H1 (cell line): ENCODE measurements around the gene ECD. TPM values are rescaled to one million over a fixed set of nuclear protein-coding genes. Genes with fewer than 3 reads are reported as not detected.

Experiments used
- CTCF ChIA-PET: fragments of 300-600 bp; sonication (Branson Sonifier 250); formaldehyde crosslinking; loops from one replicate; lab custom pipeline; 2021; ENCODE audit not compliant: partially characterized antibody; lab: Charles Lee
- POLR2A ChIA-PET: fragments of 300-600 bp; sonication (Branson Sonifier 250); formaldehyde crosslinking; loops from one replicate; lab custom pipeline; 2021; ENCODE audit warnings: inconsistent platforms; ENCODE audit not compliant: partially characterized antibody; lab: Charles Lee
- DNase-seq, 2 experiments: peaks; one replicate each; pipeline versions ENCODE4 v3.0.0 to v3.0.0-alpha.2; 2010 to 2022; ENCODE audit warnings: low spot score in 2 of 2, low read depth in 1 of 2, mixed read lengths in 1 of 2
- FAIRE-seq: peaks from 2 replicates; lab custom pipeline; 2011; peaks lifted over from hg19 to GRCh38; lab: Jason Lieb, UNC
- H2AFZ ChIP-seq: 2 replicates; pipeline ENCODE4 v1.8.1; 2012; ENCODE audit warnings: low read length, inconsistent platforms
- H2AK5ac ChIP-seq: 2 replicates; pipeline ENCODE4 v1.6.1; 2013; ENCODE audit warnings: low read depth, low read length
- H2BK120ac ChIP-seq: replicated peaks from 2 replicates; pipeline ENCODE3; 2013; ENCODE audit warnings: low read depth, low read length, inconsistent platforms
- H2BK12ac ChIP-seq: 2 replicates; pipeline ENCODE4 v1.6.1; 2013; ENCODE audit warnings: low read depth, low read length
- H2BK15ac ChIP-seq: 2 replicates; pipeline ENCODE4 v1.6.1; 2013; ENCODE audit warnings: low read length
- H2BK20ac ChIP-seq: 2 replicates; pipeline ENCODE4 v1.6.1; 2013; ENCODE audit warnings: low read length
- H2BK5ac ChIP-seq: 2 replicates; pipeline ENCODE4 v1.6.1; 2013; ENCODE audit warnings: low read depth, low read length
- H3K14ac ChIP-seq: 2 replicates; pipeline ENCODE4 v1.6.1; 2013; ENCODE audit warnings: inconsistent platforms; ENCODE audit not compliant: insufficient read length
- H3K18ac ChIP-seq: 2 replicates; pipeline ENCODE4 v1.6.1; 2013; ENCODE audit warnings: low read length; ENCODE audit errors: extremely low read depth
- H3K23ac ChIP-seq: 2 replicates; pipeline ENCODE4 v1.6.1; 2013; ENCODE audit warnings: inconsistent platforms; ENCODE audit not compliant: insufficient read length
- H3K23me2 ChIP-seq: 2 replicates; pipeline ENCODE4 v1.6.1; 2013; ENCODE audit warnings: low read depth, low read length
- H3K27ac ChIP-seq: 2 replicates; pipeline ENCODE4 v1.6.1; 2011; ENCODE audit warnings: low read depth, low read length, inconsistent platforms
- H3K27me3 ChIP-seq, 4 experiments: replicated peaks in 1 of 4; 1 replicate in 1 of 4; 2 replicates in 3 of 4; pipeline versions ENCODE4 v1.6.1 to v1.8.1; 2011 to 2013; ENCODE audit warnings: low read length in 3 of 4, mild to moderate bottlenecking in 3 of 4, inconsistent platforms in 2 of 4, mixed read lengths in 2 of 4, moderate library complexity in 1 of 4; ENCODE audit not compliant: control insufficient read depth in 3 of 4, insufficient read depth in 3 of 4; ENCODE audit errors: extremely low read depth in 1 of 4
- H3K36me3 ChIP-seq, 4 experiments: 2 replicates each; pipeline versions ENCODE4 v1.6.1 to v1.8.1; 2011 to 2013; ENCODE audit warnings: mild to moderate bottlenecking in 4 of 4, low read length in 3 of 4, moderate library complexity in 2 of 4, control low read depth in 1 of 4, inconsistent platforms in 1 of 4; ENCODE audit not compliant: insufficient read depth in 4 of 4, control insufficient read depth in 2 of 4
- H3K4ac ChIP-seq: replicated peaks from 2 replicates; pipeline ENCODE3; 2013; ENCODE audit warnings: low read length, low read depth, mixed read lengths, inconsistent platforms; ENCODE audit not compliant: insufficient read length
- H3K4me1 ChIP-seq, 4 experiments: replicated peaks in 1 of 4; 1 replicate in 1 of 4; 2 replicates in 3 of 4; pipeline versions ENCODE4 v1.6.1 to v1.8.1; 2011 to 2013; ENCODE audit warnings: low read length in 3 of 4, inconsistent platforms in 2 of 4, mixed read lengths in 1 of 4; ENCODE audit not compliant: insufficient read depth in 4 of 4, control insufficient read depth in 3 of 4
- H3K4me2 ChIP-seq, 2 experiments: 2 replicates each; pipeline versions ENCODE4 v1.6.1 to v1.8.1; 2011 to 2013; ENCODE audit warnings: low read depth in 2 of 2, low read length in 2 of 2, control low read depth in 1 of 2, inconsistent platforms in 1 of 2, mild to moderate bottlenecking in 1 of 2; ENCODE audit not compliant: insufficient read depth in 1 of 2
- H3K4me3 ChIP-seq, 4 experiments: fragments of 200-600, 300-600 bp in 1 of 4; sonication (generic), shearing (Covaris generic), sonication (Bioruptor Twin) in 1 of 4; 2 replicates each; pipeline versions ENCODE4 v1.5.1 to v1.8.1; 2011 to 2016; ENCODE audit warnings: low read length in 4 of 4, low read depth in 3 of 4, control low read depth in 2 of 4, inconsistent platforms in 2 of 4, mild to moderate bottlenecking in 2 of 4, mixed read lengths in 1 of 4, moderate library complexity in 1 of 4; ENCODE audit not compliant: insufficient read depth in 2 of 4; ENCODE audit errors: extremely low read depth in 1 of 4
- H3K56ac ChIP-seq: replicated peaks from 2 replicates; pipeline ENCODE3; 2013; ENCODE audit warnings: low read depth, mild to moderate bottlenecking, mixed read lengths, low read length, inconsistent platforms; ENCODE audit not compliant: insufficient read length
- H3K79me1 ChIP-seq: 2 replicates; pipeline ENCODE4 v1.6.1; 2013; ENCODE audit warnings: low read depth, low read length, control low read depth
- H3K79me2 ChIP-seq, 2 experiments: 2 replicates each; pipeline versions ENCODE4 v1.6.1 to v1.8.1; 2012 to 2013; ENCODE audit warnings: low read length in 2 of 2, mild to moderate bottlenecking in 2 of 2, inconsistent platforms in 1 of 2; ENCODE audit not compliant: insufficient read depth in 2 of 2, control insufficient read depth in 1 of 2
- H3K9ac ChIP-seq, 4 experiments: replicated peaks in 1 of 4; 1 replicate in 1 of 4; 2 replicates in 3 of 4; pipeline versions ENCODE4 v1.6.1 to v1.8.1; 2011 to 2013; ENCODE audit warnings: low read depth in 3 of 4, low read length in 3 of 4, control low read depth in 2 of 4, mild to moderate bottlenecking in 2 of 4, moderate library complexity in 2 of 4, inconsistent platforms in 1 of 4; ENCODE audit errors: extremely low read depth in 1 of 4
- H3K9me3 ChIP-seq, 2 experiments: 2 replicates each; pipeline versions ENCODE4 v1.6.1 to v1.8.1; 2012 to 2013; ENCODE audit warnings: mild to moderate bottlenecking in 2 of 2, moderate library complexity in 2 of 2, control low read depth in 1 of 2, inconsistent platforms in 1 of 2, low read depth in 1 of 2, low read length in 1 of 2, mixed read lengths in 1 of 2; ENCODE audit not compliant: insufficient read depth in 2 of 2
- H4K20me1 ChIP-seq, 2 experiments: replicated peaks in 1 of 2; 2 replicates each; pipeline versions ENCODE3 to v1.8.1; 2011 to 2013; ENCODE audit warnings: inconsistent platforms in 2 of 2, low read length in 2 of 2, mild to moderate bottlenecking in 1 of 2; ENCODE audit not compliant: insufficient read depth in 2 of 2, control insufficient read depth in 1 of 2
- H4K5ac ChIP-seq: 2 replicates; pipeline ENCODE4 v1.6.1; 2013; ENCODE audit warnings: low read length, low read depth, mixed read lengths, inconsistent platforms; ENCODE audit not compliant: insufficient read length
- H4K8ac ChIP-seq: 2 replicates; pipeline ENCODE4 v1.8.0; 2013; ENCODE audit warnings: mild to moderate bottlenecking, moderate library complexity, low read length, inconsistent platforms; ENCODE audit not compliant: insufficient read depth; ENCODE audit errors: extremely low read depth
- H4K91ac ChIP-seq: replicated peaks from 2 replicates; pipeline ENCODE3; 2013; ENCODE audit warnings: low read length, mixed read lengths, inconsistent platforms; ENCODE audit not compliant: insufficient read length
- ASH2L ChIP-seq: fragments of 200-600, 300-600 bp; sonication (generic); IDR thresholded peaks from one replicate; pipeline ENCODE4 v1.7.1; 2017; ENCODE audit warnings: low read length
- CHD2 ChIP-seq: IDR thresholded peaks from 2 replicates; pipeline ENCODE4 v1.6.1; 2012; ENCODE audit warnings: low read length, improper control_type of control experiment
- E2F6 ChIP-seq: IDR thresholded peaks from 2 replicates; pipeline ENCODE4 v1.6.1; 2012; ENCODE audit warnings: inconsistent platforms
- EP300 ChIP-seq, 2 experiments: IDR thresholded peaks; 1 replicate in 1 of 2; 2 replicates in 1 of 2; pipeline ENCODE4 v1.6.1; 2011 to 2012; ENCODE audit warnings: low read depth in 2 of 2, low read length in 2 of 2, mild to moderate bottlenecking in 2 of 2, borderline replicate concordance in 1 of 2, inconsistent platforms in 1 of 2, moderate library complexity in 1 of 2
- KDM1A ChIP-seq: fragments of 200-600, 300-600 bp; sonication (generic); IDR thresholded peaks from 2 replicates; pipeline ENCODE4 v1.7.1; 2016; ENCODE audit warnings: mild to moderate bottlenecking, low read length, borderline replicate concordance
- KDM5A ChIP-seq: fragments of 200-600 bp; IDR thresholded peaks from 2 replicates; pipeline ENCODE4 v1.7.1; 2012; ENCODE audit warnings: mild to moderate bottlenecking, low read length, inconsistent platforms, mixed read lengths
- NANOG ChIP-seq: IDR thresholded peaks from 2 replicates; pipeline ENCODE4 v1.6.1; 2011; ENCODE audit warnings: low read length, low read depth, mild to moderate bottlenecking, inconsistent platforms; ENCODE audit not compliant: insufficient read depth, poor library complexity, severe bottlenecking
- POLR2A ChIP-seq, 2 experiments: IDR thresholded peaks; 1 replicate in 1 of 2; 2 replicates in 1 of 2; pipeline ENCODE4 v1.6.1; 2011; ENCODE audit warnings: low read depth in 2 of 2, low read length in 2 of 2, mild to moderate bottlenecking in 2 of 2; ENCODE audit errors: control extremely low read depth in 1 of 2
- SAP30 ChIP-seq: fragments of 300-600 bp; sonication (generic); IDR thresholded peaks from 2 replicates; pipeline ENCODE4 v1.7.1; 2012; ENCODE audit warnings: low read length, moderate library complexity, mild to moderate bottlenecking, inconsistent platforms; ENCODE audit not compliant: insufficient read depth, insufficient replicate concordance
- TAF1 ChIP-seq: IDR thresholded peaks from 2 replicates; pipeline ENCODE4 v1.6.1; 2011; ENCODE audit warnings: mild to moderate bottlenecking, low read depth, low read length
- TBP ChIP-seq: IDR thresholded peaks from 2 replicates; pipeline ENCODE4 v1.6.1; 2011; ENCODE audit warnings: low read depth, low read length, improper control_type of control experiment
- WGBS, 2 experiments: shearing (Covaris generic) in 1 of 2; methylation state at CpG; one replicate each; pipeline versions ENCODE4 v1.1.6 to v1.1.7; 2013 to 2015; ENCODE audit warnings: low lambda C conversion rate in 2 of 2, mixed read lengths in 2 of 2, inconsistent platforms in 1 of 2, low coverage in 1 of 2, missing lambda C conversion rate in 1 of 2; ENCODE audit not compliant: insufficient replicate concordance in 2 of 2, insufficient coverage in 1 of 2, insufficient read length in 1 of 2; ENCODE audit errors: extremely low coverage in 1 of 2, missing lambda C conversion rate in 1 of 2; 5-methylcytosine and 5-hydroxymethylcytosine counted together
- polyA plus RNA-seq, 7 experiments: library from polyadenylated mRNA; depleted of rRNA in 3 of 7; stranded (reverse) in 5 of 7; unstranded in 2 of 7; fragments of >200 nt in 5 of 7; fragments of 200-250 nt in 2 of 7; gene quantifications; 1 replicate in 5 of 7; 2 replicates in 1 of 7; 4 replicates in 1 of 7; pipeline versions ENCODE4 v1.2.1 to v1.2.3, GENCODE V29; 2011 to 2013; ENCODE audit warnings: missing spikeins in 2 of 7, mixed read lengths in 2 of 7
- total RNA-seq: library from RNA; stranded (reverse); fragmentation: NEBNext Ultra II Directional; extraction: Animal tissue kit (Norgen Biotek cat#: 25700); gene quantifications from 2 replicates; pipeline ENCODE4 v1.2.1, GENCODE V29; 2021

Gene ECD
- total and polyA plus RNA-seq, 2 of the 8 experiments (the other 6 are each of a cell fraction or from before 2014, with no cell fraction given): 27.1 to 38.0 TPM

GRCh38 chr10:73096041-73096448 lies 71.8 kb downstream of the ECD start:
- Histone ChIP-seq H4K5ac (peak overlapping the region; percentile 49), H3K23me2 (no peaks in the 10 kb centered on the region; the same call in 1 of the 2 replicates), H3K4ac (no peak overlapping the region), H3K36me3 (no peaks in the 10 kb centered on the region), H3K4me3 (peak overlapping the region; percentile 50 to 89 (median 78)), H2AFZ (peak overlapping the region; percentile 65; the same call in 1 of the 2 replicates), H4K91ac (peak overlapping the region; percentile 23), H4K8ac (0 out of 2 replicates have a peak overlapping the region, but pooled peaks have one; percentile 97), H3K9me3 (no peaks in the 10 kb centered on the region), H3K14ac (no peak overlapping the region), H3K9ac (peak overlapping the region; percentile 44 to 79 (median 73)), H2BK12ac (no peak overlapping the region), H2BK20ac (no peak overlapping the region), H3K18ac (peak overlapping the region; percentile 81), H2BK15ac (0 out of 2 replicates have a peak overlapping the region, but pooled peaks have one; percentile 50), H4K20me1 (no peaks in the 10 kb centered on the region), H3K4me2 (peak overlapping the region; percentile 78 to 87), H2AK5ac (no peak overlapping the region), H3K23ac (no peak overlapping the region), H3K56ac (peak overlapping the region; percentile 71), H3K27ac (peak overlapping the region; percentile 78; the same call in 1 of the 2 replicates), H2BK120ac (peak overlapping the region; percentile 13), H3K27me3 (no peaks in the 10 kb centered on the region), H2BK5ac (peak overlapping the region; percentile 80; the same call in 1 of the 2 replicates), H3K79me2 (peaks cover 0 to 34% of the 10 kb centered on the region in 2 experiments; a peak in 3 of 4 replicates), H3K4me1 (peaks cover 0 to 2% (median 0%) of the 10 kb centered on the region in 4 experiments; a peak in 1 of 7 replicates), H3K79me1 (peaks cover 4% of the 10 kb centered on the region; the same call in 1 of the 2 replicates)
- ChIA-PET CTCF (interaction anchor here (0.6 to 6.9 kb wide), 9 partner anchors 13 to 315 kb away, joined by 3 to 41 read pairs (median 4); partner anchors contain the start of gene NUDT13), POLR2A (interaction anchor here (0.7 to 8.0 kb wide), 17 partner anchors 9 to 742 kb away, joined by 3 to 82 read pairs (median 5); partner anchors contain the start of gene NUDT13)
- DNase-seq (peak; percentile 41 to 75), FAIRE-seq (no peak)
- 2% methylated on average over 29 of the region's 29 CpGs; no CpG with 5 or more reads in 1 of the 2 experiments for WGBS, 2 experiments
- TF ChIP-seq KDM5A (no peak), CHD2 (no peak), ASH2L (peak; percentile 84), TAF1 (peak; percentile 67; the same call in 1 of the 2 replicates), TBP (peak; percentile 37), NANOG (no peak), E2F6 (peak; percentile 39; the same call in 1 of the 2 replicates), SAP30 (peak; percentile 42), EP300 (IDR thresholded peaks at IDR 0.05; ENCODE audit: borderline replicate concordance in 1 of 2, low read depth in 2 of 2, low read length in 2 of 2) (no peak), KDM1A (no peak), POLR2A (IDR thresholded peaks at IDR 0.05; ENCODE audit: control extremely low read depth in 1 of 2, low read depth in 2 of 2, low read length in 2 of 2) (no peak)
